CD14-positive monocyte (primary cell): ENCODE data around the gene DNAJB8. TPM values are rescaled to one million over a fixed set of nuclear protein-coding genes. Genes with fewer than 3 reads are reported as not detected.
A peak's percentile ranks its signal among the peaks of the same experiment; 100 is the strongest.

Experiments used
- DNase-seq, 3 donors: peaks; one replicate each; pipeline ENCODE4 v3.0.0-alpha.2; 2011 to 2022
- H2AFZ ChIP-seq: 2 replicates; pipeline ENCODE4 v1.6.0; 2012; ENCODE audit warnings: mild to moderate bottlenecking, low read depth, low read length, inconsistent platforms; ENCODE audit not compliant: insufficient read depth, poor library complexity, severe bottlenecking
- H3K27ac ChIP-seq, 2 donors: 1 replicate in 1 of 2; 2 replicates in 1 of 2; pipeline ENCODE4 v1.5.1; 2012 to 2013; ENCODE audit warnings: low read length in 2 of 2, control low read depth in 1 of 2, inconsistent platforms in 1 of 2, low read depth in 1 of 2, mild to moderate bottlenecking in 1 of 2
- H3K27me3 ChIP-seq, 2 donors: one replicate each; pipeline versions ENCODE4 v1.6.0 to v1.6.1; 2011 to 2013; ENCODE audit warnings: low read length in 2 of 2; ENCODE audit not compliant: control insufficient read depth in 2 of 2, insufficient read depth in 2 of 2
- H3K36me3 ChIP-seq, 2 donors: replicated peaks in 1 of 2; 1 replicate in 1 of 2; 2 replicates in 1 of 2; pipeline versions ENCODE4 v1.5.1 to v1.6.1; 2012 to 2013; ENCODE audit warnings: low read length in 2 of 2, control low read depth in 1 of 2, inconsistent platforms in 1 of 2, mild to moderate bottlenecking in 1 of 2; ENCODE audit not compliant: insufficient read depth in 2 of 2, control insufficient read depth in 1 of 2
- H3K4me1 ChIP-seq, 2 donors: 1 replicate in 1 of 2; 2 replicates in 1 of 2; pipeline versions ENCODE4 v1.5.1 to v1.6.1; 2012 to 2013; ENCODE audit warnings: low read length in 2 of 2, control low read depth in 1 of 2, inconsistent platforms in 1 of 2, mild to moderate bottlenecking in 1 of 2, moderate library complexity in 1 of 2; ENCODE audit not compliant: insufficient read depth in 2 of 2, control insufficient read depth in 1 of 2
- H3K4me2 ChIP-seq: replicated peaks from 2 replicates; pipeline ENCODE3; 2012; ENCODE audit warnings: low read length, moderate library complexity, mild to moderate bottlenecking; ENCODE audit not compliant: poor library complexity, severe bottlenecking; ENCODE audit errors: extremely low read depth
- H3K4me3 ChIP-seq, 3 experiments: fragments of 200-600 bp in 1 of 3; sonication (generic) in 1 of 3; replicated peaks in 1 of 3; 1 replicate in 2 of 3; 2 replicates in 1 of 3; pipeline ENCODE4 v1.5.1; 2011 to 2013; ENCODE audit warnings: low read length in 3 of 3, mild to moderate bottlenecking in 3 of 3, control low read depth in 2 of 3, low read depth in 2 of 3, inconsistent platforms in 1 of 3, moderate library complexity in 1 of 3
- H3K79me2 ChIP-seq: 2 replicates; pipeline ENCODE4 v1.6.0; 2012; ENCODE audit warnings: mild to moderate bottlenecking, control low read depth, inconsistent platforms, low read length, moderate library complexity; ENCODE audit not compliant: insufficient read depth
- H3K9ac ChIP-seq: 2 replicates; pipeline ENCODE4 v1.6.0; 2017; ENCODE audit warnings: low read length, mild to moderate bottlenecking; ENCODE audit not compliant: insufficient read depth, poor library complexity, severe bottlenecking
- H3K9me3 ChIP-seq, 2 donors: replicated peaks in 1 of 2; 1 replicate in 1 of 2; 2 replicates in 1 of 2; pipeline versions ENCODE4 v1.5.1 to v1.6.1; 2012 to 2013; ENCODE audit warnings: low read length in 2 of 2, control low read depth in 1 of 2; ENCODE audit not compliant: control insufficient read depth in 1 of 2, insufficient read depth in 1 of 2
- H4K20me1 ChIP-seq: 2 replicates; pipeline ENCODE4 v1.6.0; 2012; ENCODE audit warnings: mild to moderate bottlenecking, low read length, control low read depth, moderate library complexity; ENCODE audit not compliant: insufficient read depth
- H3K27ac Mint-ChIP-seq, 7 donors: one replicate each; pipeline ENCODE4 v1.8.0; 2020; ENCODE audit warnings: mild to moderate bottlenecking in 7 of 7, mixed read lengths in 7 of 7, moderate library complexity in 6 of 7, inconsistent platforms in 2 of 7
- H3K27me3 Mint-ChIP-seq, 3 donors: one replicate each; pipeline ENCODE4 v1.8.0; 2021 to 2022; ENCODE audit warnings: low read depth in 3 of 3, mild to moderate bottlenecking in 3 of 3, mixed read lengths in 3 of 3, moderate library complexity in 3 of 3, inconsistent platforms in 1 of 3
- H3K36me3 Mint-ChIP-seq, 2 donors: one replicate each; pipeline ENCODE4 v1.8.0; 2020; ENCODE audit warnings: mixed read lengths in 2 of 2, inconsistent platforms in 1 of 2, mild to moderate bottlenecking in 1 of 2
- H3K4me1 Mint-ChIP-seq: one replicate; pipeline ENCODE4 v1.8.0; 2020; ENCODE audit warnings: mild to moderate bottlenecking, mixed read lengths
- H3K4me3 Mint-ChIP-seq, 2 donors: one replicate each; pipeline ENCODE4 v1.8.0; 2020; ENCODE audit warnings: mild to moderate bottlenecking in 2 of 2, mixed read lengths in 2 of 2, moderate library complexity in 1 of 2
- H3K9me3 Mint-ChIP-seq, 7 donors: one replicate each; pipeline ENCODE4 v1.8.0; 2020 to 2022; ENCODE audit warnings: mixed read lengths in 7 of 7, mild to moderate bottlenecking in 6 of 7, moderate library complexity in 6 of 7, inconsistent platforms in 2 of 7
- CTCF ChIP-seq: fragments of 200-600 bp; IDR thresholded peaks from one replicate; pipeline ENCODE4 v1.8.0; 2022; ENCODE audit warnings: antibody characterized with exemption, mild to moderate bottlenecking
- WGBS: methylation state at CpG from one replicate; pipeline ENCODE4 v1.1.5; 2013; ENCODE audit warnings: missing lambda C conversion rate; ENCODE audit not compliant: insufficient coverage; 5-methylcytosine and 5-hydroxymethylcytosine counted together
- intact Hi-C, 2 donors: fragments of 100-400 bp; cut with micrococcal nuclease; formaldehyde crosslinking; loops; one replicate each; pipeline versions ENCODE4 v1.15.0 to v1.15.1; 2023
- polyA plus RNA-seq, 3 donors: library from polyadenylated mRNA; depleted of rRNA in 1 of 3; unstranded in 2 of 3; stranded (reverse) in 1 of 3; fragments of 300-500 nt in 2 of 3; fragments of >200 nt in 1 of 3; fragmentation: Illumina TruSeq in 2 of 3; gene quantifications; 1 replicate in 2 of 3; 2 replicates in 1 of 3; pipeline ENCODE4 v1.2.3, GENCODE V29; 2012 to 2021

The DNAJB8 gene
- polyA plus RNA-seq, 3 donors, result not detected

GRCh38 chr3:128483657-128484403 lies 17.1 kb upstream of the DNAJB8 start:
- TF ChIP-seq CTCF, result no peak
- Histone ChIP-seq H4K20me1 (no peaks in the 10 kb centered on the region), H3K27me3 (peaks cover 61 to 77% of the 10 kb centered on the region in 2 donors), H3K4me3 (peak overlapping the region in 1 of 3 experiments; percentile 28), H3K4me1 (peaks cover 31 to 35% of the 10 kb centered on the region in 2 donors), H3K9ac (no peak overlapping the region), H3K4me2 (peak overlapping the region; percentile 41), H3K79me2 (no peaks in the 10 kb centered on the region), H3K27ac (no peak overlapping the region), H2AFZ (no peak overlapping the region), H3K9me3 (peaks cover 0 to 33% of the 10 kb centered on the region in 2 donors), H3K36me3 (no peaks in the 10 kb centered on the region)
- Mint-ChIP-seq H3K9me3 (peaks cover 0 to 33% (median 8%) of the 10 kb centered on the region in 7 donors), H3K4me1 (peaks cover 37% of the 10 kb centered on the region), H3K4me3 (peak overlapping the region; percentile 20 to 87), H3K27ac (no peak overlapping the region), H3K36me3 (peaks cover 6 to 12% of the 10 kb centered on the region in 2 donors), H3K27me3 (peaks cover 79 to 91% (median 80%) of the 10 kb centered on the region in 3 donors)
- DNase-seq, result no peak
- WGBS, result 6% methylated on average over 18 of the region's 26 CpGs
- intact Hi-C loops, result loop anchor here in 1 of 2 donors (5.0 to 10.0 kb wide), 2 partner anchors 123 to 409 kb away; no protein-coding TSS in a partner anchor

GRCh38 chr3:128482666-128483656 lies 16.3 kb upstream of the DNAJB8 start:
- H3K36me3 Mint-ChIP-seq, result peaks cover 6 to 12% of the 10 kb centered on the region in 2 donors
- H3K4me3 Mint-ChIP-seq, result peak overlapping the region; percentile 38 to 87

More at GRCh38 chr3:128482666-128483656, 16.3 kb upstream of the DNAJB8 start:
- Histone ChIP-seq H3K4me2 (peak overlapping the region; percentile 41), H3K9ac (no peak overlapping the region), H3K4me3 (peak overlapping the region in 1 of 3 experiments; percentile 28), H3K9me3 (peaks cover 0 to 33% of the 10 kb centered on the region in 2 donors), H3K79me2 (no peaks in the 10 kb centered on the region), H3K27me3 (peaks cover 52 to 68% of the 10 kb centered on the region in 2 donors), H2AFZ (no peak overlapping the region), H3K4me1 (peaks cover 22 to 27% of the 10 kb centered on the region in 2 donors), H3K36me3 (no peaks in the 10 kb centered on the region), H4K20me1 (no peaks in the 10 kb centered on the region), H3K27ac (no peak overlapping the region)
- DNase-seq, result peak in 1 of 3 donors; percentile 33
- H3K27ac Mint-ChIP-seq, result no peak overlapping the region
- peaks cover 0 to 26% (median 8%) of the 10 kb centered on the region in 7 donors for H3K9me3 Mint-ChIP-seq
- intact Hi-C loops, result loop anchor here in 1 of 2 donors (5.0 to 10.0 kb wide), 2 partner anchors 124 to 408 kb away; no protein-coding TSS in a partner anchor
- TF ChIP-seq CTCF, result no peak
- WGBS, result under 1% methylated on average over 14 of the region's 33 CpGs
- peaks cover 31% of the 10 kb centered on the region for H3K4me1 Mint-ChIP-seq
- H3K27me3 Mint-ChIP-seq, result peaks cover 71 to 83% (median 71%) of the 10 kb centered on the region in 3 donors
